ENCODE data around the gene FKBP4.
A peak's percentile ranks its signal among the peaks of the same experiment; 100 is the strongest.
"Not testable (repeated sequence)": the region's sequence is repeated elsewhere in the genome, so short reads cannot be mapped to it uniquely, and the experiment has no call there.

FKBP4 gene, protein sequence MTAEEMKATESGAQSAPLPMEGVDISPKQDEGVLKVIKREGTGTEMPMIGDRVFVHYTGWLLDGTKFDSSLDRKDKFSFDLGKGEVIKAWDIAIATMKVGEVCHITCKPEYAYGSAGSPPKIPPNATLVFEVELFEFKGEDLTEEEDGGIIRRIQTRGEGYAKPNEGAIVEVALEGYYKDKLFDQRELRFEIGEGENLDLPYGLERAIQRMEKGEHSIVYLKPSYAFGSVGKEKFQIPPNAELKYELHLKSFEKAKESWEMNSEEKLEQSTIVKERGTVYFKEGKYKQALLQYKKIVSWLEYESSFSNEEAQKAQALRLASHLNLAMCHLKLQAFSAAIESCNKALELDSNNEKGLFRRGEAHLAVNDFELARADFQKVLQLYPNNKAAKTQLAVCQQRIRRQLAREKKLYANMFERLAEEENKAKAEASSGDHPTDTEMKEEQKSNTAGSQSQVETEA

DNA sequence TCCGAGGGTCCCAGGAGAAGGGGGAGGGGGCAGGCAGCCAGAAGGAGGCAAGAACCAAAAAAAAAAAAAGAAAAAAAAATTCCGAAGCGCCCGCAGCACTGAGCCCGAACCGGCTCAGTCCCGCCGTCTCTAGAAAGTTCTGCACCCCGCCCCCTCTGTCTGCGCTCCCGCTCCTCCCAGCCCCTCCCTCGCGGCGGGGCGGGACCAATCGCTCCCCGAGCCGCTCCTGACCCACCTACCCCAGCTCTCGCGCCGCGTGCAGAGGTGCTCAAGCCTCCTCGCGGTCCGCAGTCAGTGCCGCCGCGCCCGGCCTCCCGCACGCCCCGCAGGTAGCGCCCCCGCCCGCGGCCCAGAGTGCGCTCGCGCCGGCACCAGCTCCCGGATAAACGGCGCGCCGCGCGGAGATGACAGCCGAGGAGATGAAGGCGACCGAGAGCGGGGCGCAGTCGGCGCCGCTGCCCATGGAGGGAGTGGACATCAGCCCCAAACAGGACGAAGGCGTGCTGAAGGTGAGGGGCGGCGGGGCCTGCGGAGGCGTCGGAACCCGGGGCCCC is at the start of gene FKBP4:
TSS of gene FKBP4 (plus strand) at position 235 of the 554 bp plus-strand sequence. CDS start at position 405, 170 bp downstream.
- DNase-seq = peak; percentile 68

- no peak for DNase-seq
These were observed 49.1 kb upstream of the FKBP4 start for GRCh38 chr12:2745655-2746054.

- no peak for DNase-seq
These were observed 45.2 kb upstream of the FKBP4 start for GRCh38 chr12:2749580-2749979.

DNA sequence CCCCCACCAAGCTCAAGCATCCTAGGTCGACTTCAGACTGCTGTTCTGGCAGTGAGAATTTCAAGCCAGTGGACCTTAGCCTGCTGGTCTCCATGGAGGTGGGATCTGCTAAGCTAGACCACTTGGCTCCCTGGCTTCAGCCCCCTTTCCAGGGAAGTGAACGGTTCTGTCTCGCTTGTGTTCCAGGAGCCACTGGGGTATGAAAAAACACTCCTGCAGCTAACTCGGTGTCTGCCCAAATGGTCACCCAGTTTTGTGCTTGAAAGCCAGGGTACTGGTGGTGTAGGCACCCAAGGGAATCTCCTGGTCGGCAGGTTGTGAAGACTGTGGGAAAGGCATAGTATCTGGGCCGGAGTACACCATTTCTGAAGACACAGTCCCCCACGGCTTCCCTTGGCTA is 44.6 kb upstream of the FKBP4 start:
- DNase-seq = no peak

GRCh38 chr12:2751230-2751629 is 43.5 kb upstream of the FKBP4 start:
- DNase-seq = no peak

DNA sequence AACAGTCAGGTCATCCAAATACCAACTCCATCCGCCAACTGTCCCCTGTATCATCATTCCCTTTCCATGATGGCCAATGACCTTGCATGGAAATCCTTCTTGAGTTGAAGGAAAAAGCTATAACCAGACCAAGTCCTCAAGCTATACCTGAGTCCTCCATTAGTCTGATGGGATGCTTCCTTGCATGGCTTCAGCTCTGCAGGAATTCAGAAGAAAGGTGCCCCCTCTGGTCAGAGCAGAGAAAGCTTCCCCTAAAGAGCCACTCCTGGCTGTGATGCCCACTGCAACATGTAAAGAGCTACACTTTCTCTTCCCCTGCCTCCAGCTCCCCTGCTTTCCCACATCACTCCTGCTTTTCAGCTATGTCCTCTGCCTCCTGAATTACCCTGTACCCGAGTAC is 43.1 kb upstream of the FKBP4 start:
- DNase-seq = no peak

GRCh38 chr12:2752676-2753371 is 41.9 kb upstream of the FKBP4 start:
- DNase-seq = no peak

DNA sequence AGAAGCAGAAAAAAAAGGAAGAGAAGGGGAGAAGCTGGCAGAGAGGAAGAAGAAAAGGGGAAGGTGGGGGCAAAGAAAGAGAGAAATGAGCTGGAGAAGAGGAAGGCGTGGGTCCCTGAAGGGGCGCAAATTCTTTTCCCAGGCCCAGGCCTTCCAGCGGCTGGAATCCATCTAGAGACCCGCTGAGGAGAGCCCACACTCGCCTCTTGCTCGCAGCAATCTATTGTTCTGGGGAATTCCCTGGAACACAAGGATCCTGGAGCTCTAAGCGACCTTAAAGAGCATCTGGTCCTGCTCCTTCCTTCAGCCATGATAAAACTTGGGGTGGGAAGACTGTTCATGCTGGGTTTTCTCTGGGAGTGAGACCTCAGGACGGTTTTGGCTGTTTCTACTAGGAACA is 41.2 kb upstream of the FKBP4 start:
- no peak for DNase-seq

GRCh38 chr12:2754208-2754607 is 40.6 kb upstream of the FKBP4 start:
- no peak for DNase-seq

DNA sequence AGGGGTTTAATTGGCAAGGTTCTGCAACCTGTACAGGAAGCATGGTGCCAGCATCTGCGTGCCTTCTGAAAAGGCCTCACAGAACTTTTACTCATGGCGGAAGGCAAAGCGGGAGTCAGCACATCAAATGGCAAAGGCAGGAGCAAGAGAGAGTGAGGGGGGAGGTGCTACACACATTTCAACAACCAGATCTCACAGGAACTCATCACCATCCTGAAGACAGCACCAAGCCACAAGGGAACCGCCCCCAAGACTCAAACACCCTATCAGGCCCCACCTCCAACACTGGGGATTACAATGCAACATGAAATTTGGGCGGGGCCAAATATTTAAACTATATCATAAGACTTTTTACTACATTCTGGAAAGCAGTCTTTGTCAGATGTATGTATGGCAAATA is 38.0 kb upstream of the FKBP4 start:
- no peak for DNase-seq

- DNase-seq = no peak
These were observed 35.0 kb upstream of the FKBP4 start for GRCh38 chr12:2759733-2760132.

DNA sequence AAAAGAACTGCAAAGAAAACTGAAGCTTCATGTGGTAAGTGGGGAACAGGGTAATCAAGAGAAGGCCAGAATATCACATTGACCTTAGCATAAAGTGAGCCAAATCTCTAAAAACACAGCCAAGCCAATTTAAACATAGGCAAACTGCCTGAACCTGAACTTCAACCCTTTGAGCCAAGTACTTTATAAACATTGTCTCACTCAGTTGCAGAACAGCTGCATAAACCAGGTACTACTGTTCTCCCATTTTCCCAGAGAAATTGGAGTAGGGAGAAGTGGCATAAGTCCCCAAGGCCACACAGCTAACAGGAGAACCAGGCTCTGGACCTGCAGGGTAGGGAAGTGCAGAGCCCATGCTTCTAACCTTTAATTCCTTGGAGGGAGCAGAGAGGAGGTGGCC is 30.4 kb upstream of the FKBP4 start:
- no peak for DNase-seq

DNA sequence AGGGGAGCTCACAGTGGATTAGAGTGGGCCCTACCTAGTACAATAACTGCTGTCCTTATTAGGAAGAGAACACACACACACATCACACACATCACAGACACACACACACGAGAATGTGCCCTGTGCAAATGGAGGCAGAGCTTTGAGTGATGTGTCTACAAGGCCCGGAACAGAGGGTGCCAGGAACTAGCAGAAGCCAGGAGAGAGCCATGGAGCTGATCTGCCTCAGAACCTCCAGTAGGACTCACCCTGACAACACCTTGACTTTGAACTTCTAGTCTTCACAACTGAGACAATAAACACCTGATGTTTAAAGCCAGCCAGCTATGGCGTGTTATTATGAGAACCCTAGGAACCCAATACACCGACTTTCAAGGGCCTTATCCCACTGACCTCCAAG is 29.7 kb upstream of the FKBP4 start:
- DNase-seq = no peak

DNA sequence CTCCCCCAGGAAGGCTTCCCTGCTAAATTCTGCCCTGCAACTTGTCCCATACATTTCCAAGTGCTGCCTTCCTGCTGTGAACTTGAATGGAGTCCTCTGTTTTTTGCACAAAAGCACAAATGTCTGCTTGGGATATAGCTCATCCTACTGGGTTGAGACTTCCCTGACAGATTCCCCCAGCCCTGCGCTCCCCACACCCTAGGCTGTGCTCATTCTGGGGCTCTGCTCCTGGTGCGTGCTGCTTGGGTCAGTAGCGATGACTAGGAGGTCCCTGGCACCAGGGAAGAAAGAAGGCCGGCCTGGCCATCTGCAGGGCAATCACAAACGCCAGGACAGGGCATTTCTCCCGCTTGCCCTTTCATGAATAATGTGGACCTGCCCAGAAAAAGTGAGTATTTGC is 29.2 kb upstream of the FKBP4 start:
- DNase-seq = no peak

GRCh38 chr12:2768224-2768961 is 26.4 kb upstream of the FKBP4 start:
- no peak for DNase-seq

- DNase-seq = no peak
These were observed 24.8 kb upstream of the FKBP4 start for GRCh38 chr12:2769866-2770533.

DNA sequence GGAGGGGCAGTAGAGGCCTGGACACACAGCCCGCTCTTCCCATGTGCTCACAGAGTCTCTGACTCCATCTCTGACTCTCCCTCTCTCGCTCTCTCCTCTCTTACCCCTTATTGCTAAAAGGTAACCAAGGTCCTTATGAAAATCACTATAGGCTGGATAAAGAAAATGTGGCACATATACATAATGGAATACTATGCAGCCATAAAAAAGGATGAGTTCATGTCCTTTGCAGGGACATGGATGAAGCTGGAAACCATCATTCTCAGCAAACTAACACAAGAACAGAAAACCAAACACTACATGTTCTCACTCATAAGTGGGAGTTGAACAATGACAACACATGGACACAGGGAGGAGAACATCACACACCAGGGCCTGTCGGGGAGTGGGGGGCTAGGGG is 24.2 kb upstream of the FKBP4 start:
- DNase-seq = not testable (repeated sequence)

DNA sequence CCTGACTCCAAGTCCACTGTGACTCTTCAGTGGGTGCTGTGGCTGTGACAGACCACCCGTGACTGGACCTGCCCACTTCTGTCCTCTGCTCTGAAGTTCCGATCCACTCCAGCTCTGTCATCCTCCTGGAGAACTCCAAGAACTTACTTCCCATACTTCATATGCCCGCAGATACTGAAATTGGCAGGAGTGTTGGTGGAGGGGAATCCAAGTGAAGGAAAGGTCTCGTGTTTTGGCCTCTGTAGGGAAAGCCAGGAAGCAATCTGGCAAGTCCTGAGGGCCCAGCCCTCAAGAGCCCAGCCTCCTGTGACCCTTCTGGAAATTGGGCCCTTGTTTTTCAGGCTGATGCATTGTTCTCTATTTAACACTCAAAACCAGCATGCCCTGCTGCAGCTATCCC is 22.4 kb upstream of the FKBP4 start:
- no peak for DNase-seq

DNA sequence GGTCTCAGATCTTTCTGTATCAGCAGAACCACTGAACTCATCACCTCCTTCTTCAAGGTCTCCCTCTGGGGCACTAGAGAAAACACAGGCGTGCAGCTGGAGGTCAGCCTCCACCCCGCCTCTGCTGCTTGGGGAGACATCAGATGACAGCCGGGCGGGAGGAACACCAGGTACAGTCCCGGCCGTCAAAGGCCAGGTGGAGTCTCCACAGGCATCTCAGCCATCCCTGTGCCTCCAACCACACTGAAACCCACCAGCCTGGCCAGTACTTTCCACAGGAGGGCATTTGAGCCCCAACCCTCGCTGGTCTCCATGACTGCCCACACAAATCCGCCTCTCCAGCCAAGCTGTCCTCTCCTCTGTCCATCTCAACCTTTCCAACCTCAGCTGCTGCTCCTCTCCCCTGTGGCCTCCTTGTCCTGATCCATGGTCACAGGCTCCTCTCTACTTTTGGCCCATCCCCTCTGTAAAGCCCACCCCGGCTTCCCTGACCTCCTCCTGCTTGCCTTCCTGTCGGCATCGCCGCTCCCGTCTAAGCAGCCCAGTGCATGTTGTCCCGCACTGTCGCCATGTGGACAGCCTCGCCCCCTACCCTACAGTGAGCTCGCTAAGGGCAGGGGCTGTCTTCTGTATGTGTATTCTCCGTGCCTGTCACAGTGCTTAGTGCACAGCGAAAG is 21.4 kb upstream of the FKBP4 start:
- DNase-seq = no peak

- no peak for DNase-seq
These were observed 19.3 kb upstream of the FKBP4 start for GRCh38 chr12:2775431-2775830.

DNA sequence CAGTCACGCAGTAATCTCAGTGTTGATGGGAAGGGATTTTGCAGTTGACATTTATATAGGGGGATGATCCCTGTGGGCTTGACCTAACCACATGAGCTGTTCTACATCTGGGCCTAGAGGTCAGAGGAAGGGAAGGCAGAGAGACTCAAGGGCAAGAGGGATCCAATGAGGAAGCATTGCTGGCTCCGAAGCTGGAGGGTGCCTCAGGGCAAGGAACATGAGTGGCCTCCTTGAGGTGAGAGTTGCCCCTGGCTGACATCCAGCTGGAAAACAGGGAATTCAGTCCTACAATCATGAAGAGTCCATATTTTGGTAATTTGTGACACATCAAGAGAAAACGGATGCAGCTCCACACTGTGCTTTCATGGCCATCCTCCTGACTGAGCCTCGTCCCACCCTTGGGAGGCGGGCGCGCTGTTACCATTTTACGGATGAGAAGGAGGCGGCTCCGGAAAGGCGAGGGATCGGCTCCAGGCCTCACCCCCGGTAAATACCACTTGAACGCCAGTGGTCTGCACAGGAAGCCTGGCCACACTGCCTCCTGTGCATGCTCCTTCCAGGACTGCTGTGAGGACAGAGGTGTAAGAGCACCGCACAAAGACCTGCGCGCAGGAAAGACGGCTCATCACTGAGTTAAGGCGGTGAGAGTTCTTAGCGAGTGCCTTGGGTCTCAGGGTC is 18.5 kb upstream of the FKBP4 start:
- no peak for DNase-seq

- no peak for DNase-seq
These were observed 15.5 kb upstream of the FKBP4 start for GRCh38 chr12:2779281-2779680.
